Measurements from ENCODE around the gene ICE2.

ICE2 gene

GRCh38 chr15:60391722-60392315, 87.1 kb downstream of the ICE2 start:
- Histone ChIP-seq H3K9me3 (ENCODE audit: insufficient read depth, low read length) (no peaks in the 10 kb centered on the region), H3K27me3 (ENCODE audit: low read length) (no peaks in the 10 kb centered on the region), H3K27ac (ENCODE audit: low read depth, low read length) (no peak overlapping the region), H3K4me3 (ENCODE audit: insufficient read depth, low read length, poor library complexity, severe bottlenecking) (no peak overlapping the region), H4K20me1 (ENCODE audit: low read depth, low read length) (no peaks in the 10 kb centered on the region), H3K9ac (ENCODE audit: low read length) (no peak overlapping the region), H3F3A (ENCODE audit: insufficient read depth) (no peaks in the 10 kb centered on the region), H2AFZ (ENCODE audit: low read depth, low read length, severe bottlenecking) (no peak overlapping the region), H3K9me2 (replicated peaks; ENCODE audit: insufficient read depth, low read length) (no peaks in the 10 kb centered on the region), H3K79me2 (ENCODE audit: insufficient read depth, low read length) (no peaks in the 10 kb centered on the region), H3K36me3 (ENCODE audit: low read length) (no peaks in the 10 kb centered on the region), H3K4me2 (ENCODE audit: low read depth, low read length, poor library complexity, severe bottlenecking) (no peak overlapping the region)
- TF ChIP-seq CTCF (IDR thresholded peaks at IDR 0.05; ENCODE audit: insufficient read depth, low read length, poor library complexity, severe bottlenecking) (no peak), EZH2phosphoT487 (conservative IDR thresholded peaks at IDR 0.05; ENCODE audit: low read length) (no peak)

DNA sequence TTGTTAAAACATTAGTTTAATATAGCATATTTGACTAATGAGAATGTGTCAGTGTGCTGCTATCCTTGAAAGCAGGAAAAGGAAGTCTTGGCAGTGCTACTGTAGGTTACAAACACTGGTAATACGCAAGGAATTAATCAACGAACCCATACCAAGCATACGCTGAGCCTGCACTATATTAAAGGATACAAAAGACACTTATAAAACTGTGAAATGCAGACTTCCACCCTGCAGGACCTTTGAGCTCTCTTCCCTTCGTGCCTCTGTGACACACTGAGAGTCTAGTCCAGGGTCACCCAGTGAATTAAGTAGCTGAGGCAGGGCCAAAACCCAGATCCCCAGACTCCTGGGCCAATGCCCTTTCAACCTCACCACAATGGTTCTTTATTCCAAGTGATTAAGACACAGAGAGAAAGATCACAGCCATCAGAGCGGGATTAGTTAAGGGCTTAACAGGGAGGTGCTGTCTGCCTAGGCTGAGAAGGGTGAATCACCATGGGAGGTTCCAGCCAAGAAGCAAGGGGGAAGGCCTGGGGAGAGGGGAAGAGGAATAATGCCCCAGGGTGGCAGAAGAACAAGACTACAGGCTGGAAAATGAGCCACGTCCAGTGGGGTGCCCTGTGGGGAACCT, 88.0 kb downstream of the ICE2 start:
- no peak overlapping the region for H3K4me2 ChIP-seq (ENCODE audit: low read depth, low read length, poor library complexity, severe bottlenecking)
- no peak overlapping the region for H3K4me3 ChIP-seq (ENCODE audit: insufficient read depth, low read length, poor library complexity, severe bottlenecking)
- H3K79me2 ChIP-seq (ENCODE audit: insufficient read depth, low read length), result no peaks in the 10 kb centered on the region
- H3K9me2 ChIP-seq (replicated peaks; ENCODE audit: insufficient read depth, low read length), result no peaks in the 10 kb centered on the region
- no peak overlapping the region for H3K9ac ChIP-seq (ENCODE audit: low read length)
- no peaks in the 10 kb centered on the region for H3F3A ChIP-seq (ENCODE audit: insufficient read depth)
- no peaks in the 10 kb centered on the region for H3K27me3 ChIP-seq (ENCODE audit: low read length)
- H2AFZ ChIP-seq (ENCODE audit: low read depth, low read length, severe bottlenecking), result no peak overlapping the region
- H3K9me3 ChIP-seq (ENCODE audit: insufficient read depth, low read length), result no peaks in the 10 kb centered on the region
- no peak overlapping the region for H3K27ac ChIP-seq (ENCODE audit: low read depth, low read length)
- no peaks in the 10 kb centered on the region for H3K36me3 ChIP-seq (ENCODE audit: low read length)
- TF ChIP-seq EZH2phosphoT487 (conservative IDR thresholded peaks at IDR 0.05; ENCODE audit: low read length), result no peak
- no peak for TF ChIP-seq CTCF (IDR thresholded peaks at IDR 0.05; ENCODE audit: insufficient read depth, low read length, poor library complexity, severe bottlenecking)
- no peaks in the 10 kb centered on the region for H4K20me1 ChIP-seq (ENCODE audit: low read depth, low read length)

GRCh38 chr15:60390231-60390630, 88.7 kb downstream of the ICE2 start:
- Histone ChIP-seq H3K9ac (ENCODE audit: low read length) (no peak overlapping the region), H2AFZ (ENCODE audit: low read depth, low read length, severe bottlenecking) (no peak overlapping the region), H3K79me2 (ENCODE audit: insufficient read depth, low read length) (no peaks in the 10 kb centered on the region), H3K27ac (ENCODE audit: low read depth, low read length) (no peak overlapping the region), H3K36me3 (ENCODE audit: low read length) (no peaks in the 10 kb centered on the region), H3K4me2 (ENCODE audit: low read depth, low read length, poor library complexity, severe bottlenecking) (no peak overlapping the region), H3F3A (ENCODE audit: insufficient read depth) (no peaks in the 10 kb centered on the region), H3K4me3 (ENCODE audit: insufficient read depth, low read length, poor library complexity, severe bottlenecking) (no peak overlapping the region), H3K9me3 (ENCODE audit: insufficient read depth, low read length) (no peaks in the 10 kb centered on the region), H3K27me3 (ENCODE audit: low read length) (no peaks in the 10 kb centered on the region), H4K20me1 (ENCODE audit: low read depth, low read length) (no peaks in the 10 kb centered on the region), H3K9me2 (replicated peaks; ENCODE audit: insufficient read depth, low read length) (no peaks in the 10 kb centered on the region)
- no peak for TF ChIP-seq EZH2phosphoT487 (conservative IDR thresholded peaks at IDR 0.05; ENCODE audit: low read length)
- no peak for TF ChIP-seq CTCF (IDR thresholded peaks at IDR 0.05; ENCODE audit: insufficient read depth, low read length, poor library complexity, severe bottlenecking)

All from SU-DHL-6 (cell line).